CD8-positive, alpha-beta memory T cell (primary cell): ENCODE results near the gene CAPG. TPM values are rescaled to one million over a fixed set of nuclear protein-coding genes. Genes with fewer than 3 reads are reported as not detected.

ENCODE experiments used
- CTCF ChIA-PET: fragments of 350-600 bp; sonication (Branson Sonifier 250); formaldehyde crosslinking; loops from one replicate; lab custom pipeline; 2021; ENCODE audit warnings: antibody characterized with exemption; lab: Charles Lee
- POLR2A ChIA-PET: fragments of 350-600 bp; sonication (Branson Sonifier 250); formaldehyde crosslinking; loops from one replicate; lab custom pipeline; 2021; ENCODE audit warnings: antibody characterized with exemption; lab: Charles Lee
- DNase-seq, 5 donors: peaks; one replicate each; pipeline versions ENCODE4 v3.0.0 to v3.0.0-alpha.2; 2020 to 2022; ENCODE audit warnings: mixed read lengths in 1 of 5
- H3K27ac ChIP-seq: one replicate; pipeline ENCODE4 v1.7.0; 2013; ENCODE audit warnings: low read depth, mild to moderate bottlenecking, low read length, moderate library complexity
- H3K27me3 ChIP-seq: 2 replicates; pipeline ENCODE4 v1.7.0; 2013; ENCODE audit warnings: low read length, mild to moderate bottlenecking; ENCODE audit not compliant: insufficient read depth, poor library complexity, severe bottlenecking
- H3K36me3 ChIP-seq: 2 replicates; pipeline ENCODE4 v1.7.0; 2013; ENCODE audit warnings: mild to moderate bottlenecking, low read length, moderate library complexity; ENCODE audit not compliant: insufficient read depth
- H3K4me1 ChIP-seq: 2 replicates; pipeline ENCODE4 v1.7.0; 2013; ENCODE audit warnings: mild to moderate bottlenecking, low read length, moderate library complexity; ENCODE audit not compliant: insufficient read depth
- H3K4me3 ChIP-seq: 2 replicates; pipeline ENCODE4 v1.7.0; 2013; ENCODE audit warnings: mild to moderate bottlenecking, low read length
- H3K9me3 ChIP-seq: 2 replicates; pipeline ENCODE4 v1.7.0; 2013; ENCODE audit warnings: mild to moderate bottlenecking, low read length
- H3K27ac Mint-ChIP-seq, 8 donors: one replicate each; pipeline ENCODE4 v1.8.0; 2020 to 2021; ENCODE audit warnings: mixed read lengths in 8 of 8, mild to moderate bottlenecking in 6 of 8, inconsistent platforms in 3 of 8, moderate library complexity in 3 of 8
- H3K27me3 Mint-ChIP-seq, 2 donors: one replicate each; pipeline ENCODE4 v1.8.0; 2020 to 2021; ENCODE audit warnings: mixed read lengths in 2 of 2, mild to moderate bottlenecking in 1 of 2, moderate library complexity in 1 of 2
- H3K36me3 Mint-ChIP-seq, 3 donors: one replicate each; pipeline ENCODE4 v1.8.0; 2020 to 2021; ENCODE audit warnings: mixed read lengths in 3 of 3, inconsistent platforms in 1 of 3, mild to moderate bottlenecking in 1 of 3
- H3K4me1 Mint-ChIP-seq, 3 donors: one replicate each; pipeline ENCODE4 v1.8.0; 2020 to 2021; ENCODE audit warnings: mixed read lengths in 3 of 3, inconsistent platforms in 1 of 3, mild to moderate bottlenecking in 1 of 3
- H3K4me3 Mint-ChIP-seq, 7 donors: one replicate each; pipeline ENCODE4 v1.8.0; 2020 to 2021; ENCODE audit warnings: mixed read lengths in 7 of 7, mild to moderate bottlenecking in 6 of 7, moderate library complexity in 4 of 7, inconsistent platforms in 2 of 7
- H3K9me3 Mint-ChIP-seq, 5 donors: one replicate each; pipeline ENCODE4 v1.8.0; 2020 to 2022; ENCODE audit warnings: mixed read lengths in 5 of 5, mild to moderate bottlenecking in 3 of 5, moderate library complexity in 2 of 5, inconsistent platforms in 1 of 5
- polyA plus RNA-seq: library from polyadenylated mRNA; unstranded; fragments of 300-500 nt; fragmentation: Illumina TruSeq; gene quantifications from one replicate; pipeline ENCODE4 v1.2.3, GENCODE V29; 2021
- total RNA-seq, 2 experiments: library from RNA; stranded (reverse); gene quantifications; one replicate each; pipeline ENCODE4 v1.2.3, GENCODE V29; 2021

Gene CAPG
- total and polyA plus RNA-seq, 3 experiments from 2014 or later = 22.3 to 36.0 (median 22.8) TPM

DNA sequence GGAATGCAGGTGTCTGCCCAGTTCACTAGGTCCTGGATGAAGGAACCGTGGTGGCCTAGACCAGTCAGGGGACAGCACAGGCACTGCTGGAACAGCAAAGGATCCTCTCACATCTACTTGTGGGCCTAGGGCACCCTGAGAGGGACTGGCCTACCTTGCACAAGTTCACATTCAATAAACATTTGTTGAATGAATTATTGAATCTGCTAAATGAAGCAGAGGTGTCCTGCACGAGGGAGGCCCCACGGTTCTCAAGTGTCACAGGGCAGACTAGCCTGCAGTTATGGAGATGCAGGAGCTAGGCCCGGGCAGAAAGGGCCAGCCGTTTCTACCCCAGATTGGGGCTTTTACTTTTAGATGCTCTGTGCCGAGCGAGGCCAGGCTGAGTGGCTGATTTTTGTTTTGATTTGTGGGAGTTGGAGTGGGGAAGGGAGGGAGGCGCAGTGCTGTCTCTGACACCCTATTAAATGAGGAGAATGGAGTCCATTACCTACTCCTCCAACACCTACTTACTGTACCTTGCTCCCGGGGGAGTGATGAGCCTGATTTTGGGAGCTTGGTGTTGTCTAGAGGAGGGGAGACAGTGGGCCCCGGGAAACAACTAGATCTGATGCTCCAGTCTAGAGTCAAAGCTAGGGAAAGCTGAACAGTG lies 26.8 kb upstream of the CAPG start:
- Histone ChIP-seq H3K4me3 (no peak overlapping the region), H3K27ac (peak overlapping the region; percentile 53), H3K27me3 (no peaks in the 10 kb centered on the region), H3K9me3 (no peaks in the 10 kb centered on the region), H3K4me1 (peaks cover 22% of the 10 kb centered on the region), H3K36me3 (no peaks in the 10 kb centered on the region)
- H3K9me3 Mint-ChIP-seq = no peaks in the 10 kb centered on the region
- H3K36me3 Mint-ChIP-seq = no peaks in the 10 kb centered on the region
- H3K4me3 Mint-ChIP-seq = peak overlapping the region; percentile 75 to 94 (median 83)
- DNase-seq = no peak
- H3K27me3 Mint-ChIP-seq = peaks cover 0 to 1% of the 10 kb centered on the region in 2 donors
- peak overlapping the region; percentile 85 to 100 (median 94) for H3K27ac Mint-ChIP-seq
- ChIA-PET CTCF (interaction anchor here (1.2 to 2.7 kb wide), 6 partner anchors 16 to 114 kb away, joined by 4 to 11 read pairs (median 6); partner anchors contain the start of genes ELMOD3, MAT2A, RETSAT and SH2D6), POLR2A (interaction anchor here (0.6 to 3.0 kb wide), 7 partner anchors 16 to 109 kb away, joined by 3 to 39 read pairs (median 3); partner anchors contain the start of genes ELMOD3, MAT2A, RETSAT and SH2D6)
- H3K4me1 Mint-ChIP-seq = peaks cover 12 to 27% (median 17%) of the 10 kb centered on the region in 3 donors

DNA sequence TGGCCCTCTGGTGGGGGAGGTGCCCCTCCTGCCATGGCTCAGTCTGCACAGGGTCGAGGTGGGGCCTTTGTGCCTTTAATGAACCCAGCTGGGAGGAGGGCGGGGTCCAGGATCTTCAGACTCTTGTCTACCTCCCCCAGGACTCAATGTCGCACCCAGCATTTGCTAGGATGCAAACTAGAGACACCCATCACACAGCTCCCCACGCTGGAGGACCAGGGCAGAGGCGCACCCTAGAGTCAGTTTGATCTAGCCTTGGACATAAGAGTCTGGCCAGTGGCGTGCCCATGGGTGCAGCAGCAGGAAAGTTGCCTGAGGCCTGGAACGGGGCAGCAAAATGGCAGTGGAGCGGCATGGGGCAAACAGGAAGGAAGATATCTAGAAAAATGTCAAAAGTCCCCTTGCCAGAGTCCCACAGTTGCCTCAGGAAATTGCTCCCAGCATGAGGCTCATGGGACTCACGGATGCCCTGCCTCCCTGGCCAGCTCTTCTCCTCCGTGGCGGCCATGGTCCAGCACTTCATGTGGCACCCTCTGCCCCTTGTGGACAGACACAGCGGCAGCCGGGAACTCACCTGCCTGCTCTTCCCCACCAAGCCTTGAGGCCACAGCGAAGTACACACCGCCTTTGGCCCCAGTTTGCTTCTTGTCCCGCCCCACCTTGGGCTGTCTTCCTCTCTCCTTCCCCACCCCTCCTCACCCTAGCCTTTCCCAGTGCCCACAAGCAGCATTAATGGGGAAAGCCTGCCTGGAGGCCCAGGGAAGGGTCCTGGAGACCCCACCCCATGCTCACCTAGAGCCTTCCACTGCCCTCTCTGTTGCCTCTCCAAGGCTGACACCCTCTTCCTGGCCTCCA lies 26.0 kb upstream of the CAPG start:
- CTCF ChIA-PET = interaction anchor here (1.4 to 2.7 kb wide), 2 partner anchors 15 to 115 kb away, joined by 6 to 10 read pairs; no protein-coding TSS in a partner anchor
- H3K4me3 ChIP-seq = no peak overlapping the region
- POLR2A ChIA-PET = interaction anchor here (3.0 kb wide), 1 partner anchor 104 kb away, joined by 39 read pairs; the partner anchor contains the start of gene MAT2A
- Mint-ChIP-seq H3K4me1 (peaks cover 12 to 27% (median 17%) of the 10 kb centered on the region in 3 donors), H3K9me3 (no peaks in the 10 kb centered on the region), H3K36me3 (no peaks in the 10 kb centered on the region), H3K27ac (peak overlapping the region; percentile 85 to 100 (median 94)), H3K4me3 (peak overlapping the region in 6 of 7 donors; percentile 38 to 94 (median 82)), H3K27me3 (no peaks in the 10 kb centered on the region)
- no peaks in the 10 kb centered on the region for H3K27me3 ChIP-seq
- no peaks in the 10 kb centered on the region for H3K36me3 ChIP-seq
- no peaks in the 10 kb centered on the region for H3K9me3 ChIP-seq
- no peak overlapping the region for H3K27ac ChIP-seq
- peaks cover 22% of the 10 kb centered on the region for H3K4me1 ChIP-seq
- no peak for DNase-seq

DNA sequence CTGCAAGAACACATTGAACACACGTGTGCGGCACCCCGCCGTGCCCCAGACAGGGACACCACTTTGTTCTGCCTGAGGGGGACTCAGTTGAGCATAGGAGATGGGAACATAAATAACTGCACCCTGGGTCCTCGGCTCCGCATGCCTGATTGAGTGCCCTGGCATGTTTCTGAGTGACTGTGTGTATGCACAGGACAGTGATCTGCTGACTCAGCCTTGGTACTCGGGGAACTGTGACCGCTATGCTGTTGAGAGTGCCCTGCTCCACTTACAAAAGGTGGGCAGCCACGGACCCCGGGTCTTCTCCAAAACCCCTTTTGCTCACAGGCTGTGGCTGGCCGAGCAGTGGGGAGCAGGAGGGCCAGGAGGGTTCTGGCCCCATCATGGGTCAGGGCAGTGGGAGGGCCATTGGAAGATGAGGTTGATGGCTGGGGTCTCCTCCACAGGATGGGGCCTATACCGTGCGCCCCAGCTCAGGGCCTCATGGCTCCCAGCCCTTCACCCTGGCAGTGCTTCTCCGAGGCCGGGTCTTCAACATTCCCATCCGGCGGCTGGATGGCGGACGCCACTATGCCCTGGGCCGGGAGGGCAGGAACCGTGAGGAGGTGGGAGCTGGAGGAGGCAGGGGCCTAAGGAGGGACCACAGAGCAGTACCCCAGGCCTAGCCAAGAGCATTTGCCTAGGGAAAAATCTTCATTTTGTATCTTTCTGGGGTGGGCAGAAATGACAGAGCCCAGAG lies 25.2 kb upstream of the CAPG start:
- H3K4me3 ChIP-seq = no peak overlapping the region
- no peaks in the 10 kb centered on the region for H3K9me3 ChIP-seq
- H3K27me3 Mint-ChIP-seq = no peaks in the 10 kb centered on the region
- H3K36me3 Mint-ChIP-seq = no peaks in the 10 kb centered on the region
- POLR2A ChIA-PET = no interaction called here
- peaks cover 12 to 27% (median 17%) of the 10 kb centered on the region in 3 donors for H3K4me1 Mint-ChIP-seq
- CTCF ChIA-PET = interaction anchor here (1.1 kb wide), 1 partner anchor 369 kb away, joined by 3 read pairs; no protein-coding TSS in a partner anchor
- DNase-seq = no peak
- H3K27me3 ChIP-seq = no peaks in the 10 kb centered on the region
- no peak overlapping the region for H3K27ac ChIP-seq
- no peaks in the 10 kb centered on the region for H3K9me3 Mint-ChIP-seq
- no peak overlapping the region for H3K4me3 Mint-ChIP-seq
- peak overlapping the region in 2 of 8 donors; percentile 84 to 91 for H3K27ac Mint-ChIP-seq
- H3K36me3 ChIP-seq = no peaks in the 10 kb centered on the region
- peaks cover 22% of the 10 kb centered on the region for H3K4me1 ChIP-seq

DNA sequence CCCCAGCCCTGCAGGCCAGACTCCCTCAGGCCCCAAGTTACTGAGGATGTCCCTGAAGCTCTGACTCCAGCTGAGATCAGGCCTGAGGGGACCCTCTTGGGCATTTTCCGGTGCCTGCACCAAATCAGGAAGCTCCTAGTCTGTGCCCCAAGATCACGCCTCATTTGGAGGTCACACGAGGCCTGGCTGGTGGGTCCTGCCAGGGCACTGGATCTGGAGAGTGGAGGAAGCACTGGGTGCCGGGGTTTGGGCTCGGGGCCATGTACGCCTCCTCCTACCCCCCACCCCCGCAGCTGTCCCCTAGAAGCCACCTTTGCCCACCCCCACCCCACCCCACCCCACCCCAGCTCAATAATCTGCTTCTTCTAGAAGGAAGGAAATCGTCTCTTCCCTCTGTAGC lies 24.5 kb upstream of the CAPG start:
- Histone ChIP-seq H3K4me1 (peaks cover 16% of the 10 kb centered on the region), H3K9me3 (no peaks in the 10 kb centered on the region), H3K27me3 (no peaks in the 10 kb centered on the region), H3K36me3 (no peaks in the 10 kb centered on the region), H3K27ac (no peak overlapping the region), H3K4me3 (no peak overlapping the region)
- H3K9me3 Mint-ChIP-seq = no peaks in the 10 kb centered on the region
- ChIA-PET CTCF (interaction anchor here (1.1 kb wide), 1 partner anchor 368 kb away, joined by 3 read pairs; no protein-coding TSS in a partner anchor), POLR2A (no interaction called here)
- H3K4me1 Mint-ChIP-seq = peaks cover 12 to 23% (median 13%) of the 10 kb centered on the region in 3 donors
- H3K4me3 Mint-ChIP-seq = no peak overlapping the region
- H3K27me3 Mint-ChIP-seq = no peaks in the 10 kb centered on the region
- H3K27ac Mint-ChIP-seq = no peak overlapping the region
- H3K36me3 Mint-ChIP-seq = no peaks in the 10 kb centered on the region
- DNase-seq = no peak

DNA sequence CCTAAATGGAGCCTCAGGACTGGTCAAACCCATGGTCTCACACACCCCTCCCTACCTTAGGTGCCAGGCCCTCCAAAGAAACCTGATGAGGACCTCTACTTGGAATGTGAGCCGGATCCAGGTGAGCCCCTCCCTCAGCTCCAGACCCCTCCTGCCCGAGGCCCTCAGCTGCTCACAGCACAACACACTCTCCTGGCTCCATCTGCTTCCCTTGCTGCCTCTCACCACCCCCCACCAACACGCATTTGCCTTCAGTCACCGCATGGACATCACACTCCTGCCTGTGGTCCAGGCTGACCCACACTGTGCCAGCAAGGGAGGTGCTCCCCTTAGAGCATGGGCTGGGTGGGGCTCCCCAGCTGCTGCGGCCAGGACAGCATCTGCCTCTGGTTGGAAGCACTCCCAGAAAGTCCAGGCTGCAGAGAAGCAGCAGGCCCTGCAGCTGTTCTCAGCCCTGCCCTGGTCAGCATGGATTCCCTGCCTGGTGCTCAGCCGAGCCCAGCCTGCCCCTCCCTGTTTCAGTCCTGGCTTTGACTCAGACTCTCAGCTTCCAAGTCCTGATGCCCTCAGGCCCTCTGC lies 23.4 kb upstream of the CAPG start:
- Mint-ChIP-seq H3K27ac (peak overlapping the region in 1 of 8 donors; percentile 47), H3K36me3 (no peaks in the 10 kb centered on the region), H3K4me1 (peaks cover 12 to 16% (median 12%) of the 10 kb centered on the region in 3 donors), H3K9me3 (no peaks in the 10 kb centered on the region), H3K4me3 (no peak overlapping the region), H3K27me3 (no peaks in the 10 kb centered on the region)
- ChIA-PET POLR2A (interaction anchor here (0.7 kb wide), 1 partner anchor 154 kb away, joined by 3 read pairs; no protein-coding TSS in a partner anchor), CTCF (interaction anchor here (1.2 kb wide), 1 partner anchor 14 kb away, joined by 3 read pairs; no protein-coding TSS in a partner anchor)
- Histone ChIP-seq H3K4me3 (no peak overlapping the region), H3K36me3 (no peaks in the 10 kb centered on the region), H3K4me1 (peaks cover 12% of the 10 kb centered on the region), H3K27ac (no peak overlapping the region), H3K9me3 (no peaks in the 10 kb centered on the region), H3K27me3 (no peaks in the 10 kb centered on the region)
- no peak for DNase-seq

DNA sequence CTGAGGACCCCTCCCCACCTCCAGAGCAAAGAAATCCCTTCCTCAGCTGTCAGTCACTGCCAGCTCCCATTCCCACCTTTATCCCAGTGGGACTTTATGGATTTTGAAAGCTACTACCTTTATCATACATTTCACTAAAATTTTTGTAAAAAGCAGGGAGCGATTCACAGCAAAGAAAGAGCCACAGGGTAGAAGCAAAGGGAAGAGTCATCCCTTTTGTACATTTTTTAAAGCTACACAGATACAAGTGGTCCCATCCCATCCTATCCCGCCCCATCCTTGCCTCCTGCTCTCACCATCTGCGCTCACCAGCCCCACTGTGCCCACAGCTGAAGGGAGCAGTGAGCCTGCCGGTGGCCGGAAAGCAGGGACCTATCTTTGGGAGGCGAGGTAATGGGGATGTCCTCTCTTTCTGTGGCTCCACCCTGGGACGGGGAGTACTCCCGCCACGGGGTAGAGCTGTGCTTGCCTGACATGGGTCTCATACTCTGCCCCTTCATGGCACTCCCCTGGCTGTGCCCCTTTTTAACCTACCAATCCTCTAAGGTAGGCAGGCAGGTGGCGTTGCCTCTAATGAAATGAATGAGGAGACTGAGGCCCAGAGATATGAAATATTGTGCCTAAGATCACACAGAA lies 21.5 kb upstream of the CAPG start:
- ChIA-PET POLR2A (no interaction called here), CTCF (no interaction called here)
- no peaks in the 10 kb centered on the region for H3K4me1 ChIP-seq
- no peak overlapping the region for H3K4me3 ChIP-seq
- H3K4me1 Mint-ChIP-seq = peaks cover 0 to 1% (median under 1%) of the 10 kb centered on the region in 3 donors
- no peak overlapping the region for H3K4me3 Mint-ChIP-seq
- H3K9me3 ChIP-seq = no peaks in the 10 kb centered on the region
- no peak overlapping the region for H3K27ac Mint-ChIP-seq
- H3K27ac ChIP-seq = no peak overlapping the region
- no peaks in the 10 kb centered on the region for H3K36me3 Mint-ChIP-seq
- no peaks in the 10 kb centered on the region for H3K9me3 Mint-ChIP-seq
- H3K27me3 Mint-ChIP-seq = no peaks in the 10 kb centered on the region
- H3K36me3 ChIP-seq = no peaks in the 10 kb centered on the region
- no peak for DNase-seq
- no peaks in the 10 kb centered on the region for H3K27me3 ChIP-seq
